Measurements from ENCODE around the gene ZMIZ1. TPM values are rescaled to one million over a fixed set of nuclear protein-coding genes. Genes with fewer than 3 reads are reported as not detected.

Gene ZMIZ1
- total and polyA plus RNA-seq, 2 experiments from 2014 or later: 9.2 to 30.9 TPM

DNA sequence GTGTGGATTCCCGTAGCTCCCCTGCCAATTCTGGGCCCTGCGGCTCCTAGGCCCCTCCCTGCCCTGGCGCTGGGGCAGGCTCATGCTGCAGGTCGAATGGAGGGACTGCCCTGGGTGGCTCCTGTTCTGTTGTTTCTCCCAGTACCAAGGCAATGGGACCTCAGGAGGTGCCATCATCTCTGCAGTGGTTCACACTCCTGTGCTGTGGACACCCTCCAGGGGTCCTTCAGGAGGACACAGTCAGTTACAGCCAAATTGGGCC lies 138.3 kb downstream of the ZMIZ1 start:
- H3K4me2 ChIP-seq: no peak overlapping the region
- Mint-ChIP-seq H3K27ac (no peak overlapping the region), H3K4me3 (no peak overlapping the region), H3K27me3 (ENCODE audit: insufficient read depth, low read depth, poor library complexity) (peaks cover 4% of the 10 kb centered on the region), H3K9me3 (no peaks in the 10 kb centered on the region), H3K4me1 (no peaks in the 10 kb centered on the region), H3K36me3 (ENCODE audit: low read depth) (peaks cover 14% of the 10 kb centered on the region)
- no peak for TF ChIP-seq REST (IDR thresholded peaks at IDR 0.05; ENCODE audit: unreplicated experiment)
- TF ChIP-seq EZH2 (IDR thresholded peaks at IDR 0.05; ENCODE audit: low read depth, unreplicated experiment): no peak
- TF ChIP-seq ZNF462 (CRISPR knock-in tag; IDR thresholded peaks at IDR 0.05): no peak
- TF ChIP-seq, protein P1, sequence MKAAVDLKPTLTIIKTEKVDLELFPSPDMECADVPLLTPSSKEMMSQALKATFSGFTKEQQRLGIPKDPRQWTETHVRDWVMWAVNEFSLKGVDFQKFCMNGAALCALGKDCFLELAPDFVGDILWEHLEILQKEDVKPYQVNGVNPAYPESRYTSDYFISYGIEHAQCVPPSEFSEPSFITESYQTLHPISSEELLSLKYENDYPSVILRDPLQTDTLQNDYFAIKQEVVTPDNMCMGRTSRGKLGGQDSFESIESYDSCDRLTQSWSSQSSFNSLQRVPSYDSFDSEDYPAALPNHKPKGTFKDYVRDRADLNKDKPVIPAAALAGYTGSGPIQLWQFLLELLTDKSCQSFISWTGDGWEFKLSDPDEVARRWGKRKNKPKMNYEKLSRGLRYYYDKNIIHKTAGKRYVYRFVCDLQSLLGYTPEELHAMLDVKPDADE (IDR thresholded peaks at IDR 0.05): no peak
- TF ChIP-seq CREB1 (CRISPR knock-in tag; IDR thresholded peaks at IDR 0.05; ENCODE audit: low read depth): no peak
- no peak for TF ChIP-seq EZH2phosphoT487 (IDR thresholded peaks at IDR 0.05; ENCODE audit: unreplicated experiment)
- TF ChIP-seq CTCF (conservative IDR thresholded peaks at IDR 0.05; ENCODE audit: low read depth in 2 of 2): no peak
- TF ChIP-seq STAT1 (IDR thresholded peaks at IDR 0.05; ENCODE audit: unreplicated experiment): no peak
- TF ChIP-seq POLR2AphosphoS5 (IDR thresholded peaks at IDR 0.05; ENCODE audit: low read depth): no peak
- no peak for TF ChIP-seq ZNF114 (CRISPR knock-in tag; IDR thresholded peaks at IDR 0.05)
- no peak for TF ChIP-seq ZNF331 (CRISPR knock-in tag; IDR thresholded peaks at IDR 0.05; ENCODE audit: low read depth)
- no peak for TF ChIP-seq JUNB (IDR thresholded peaks at IDR 0.05; ENCODE audit: unreplicated experiment)
- no peak for TF ChIP-seq NANOG (IDR thresholded peaks at IDR 0.05; ENCODE audit: borderline replicate concordance)
- DNase-seq (ENCODE audit: low spot score) (no peak), ATAC-seq (no peak)
- H3F3A ChIP-seq (replicated peaks; ENCODE audit: low read depth): no peaks in the 10 kb centered on the region
- H2AFZ ChIP-seq: no peak overlapping the region
- no peak overlapping the region for H3K27ac ChIP-seq (ENCODE audit: low read depth)
- no peak overlapping the region for H3K4me3 ChIP-seq
- no peaks in the 10 kb centered on the region for H3K79me2 ChIP-seq (replicated peaks; ENCODE audit: insufficient read depth)
- H3K4me1 ChIP-seq (ENCODE audit: insufficient read depth): no peaks in the 10 kb centered on the region
- H3K9me2 ChIP-seq (ENCODE audit: insufficient read depth): no peaks in the 10 kb centered on the region
- H3K27me3 ChIP-seq (ENCODE audit: insufficient read depth): no peaks in the 10 kb centered on the region
- H4K20me1 ChIP-seq (replicated peaks; ENCODE audit: insufficient read depth): no peaks in the 10 kb centered on the region; the same call in none of the 2 replicates
- H3K36me3 ChIP-seq (ENCODE audit: insufficient read depth): no peaks in the 10 kb centered on the region

Measured in GM23338 (cell line).